Skeletal muscle cell (primary cell): Measurements from ENCODE around the gene PERCC1.

Experiments
- DNase-seq: peaks from one replicate; pipeline ENCODE4 v3.0.0-alpha.2; 2010; ENCODE audit warnings: low read depth
- H3K4me3 ChIP-seq: 2 replicates; pipeline ENCODE4 v1.5.1; 2011; ENCODE audit warnings: low read depth, mild to moderate bottlenecking, control low read depth, low read length, moderate library complexity

The PERCC1 gene

DNA sequence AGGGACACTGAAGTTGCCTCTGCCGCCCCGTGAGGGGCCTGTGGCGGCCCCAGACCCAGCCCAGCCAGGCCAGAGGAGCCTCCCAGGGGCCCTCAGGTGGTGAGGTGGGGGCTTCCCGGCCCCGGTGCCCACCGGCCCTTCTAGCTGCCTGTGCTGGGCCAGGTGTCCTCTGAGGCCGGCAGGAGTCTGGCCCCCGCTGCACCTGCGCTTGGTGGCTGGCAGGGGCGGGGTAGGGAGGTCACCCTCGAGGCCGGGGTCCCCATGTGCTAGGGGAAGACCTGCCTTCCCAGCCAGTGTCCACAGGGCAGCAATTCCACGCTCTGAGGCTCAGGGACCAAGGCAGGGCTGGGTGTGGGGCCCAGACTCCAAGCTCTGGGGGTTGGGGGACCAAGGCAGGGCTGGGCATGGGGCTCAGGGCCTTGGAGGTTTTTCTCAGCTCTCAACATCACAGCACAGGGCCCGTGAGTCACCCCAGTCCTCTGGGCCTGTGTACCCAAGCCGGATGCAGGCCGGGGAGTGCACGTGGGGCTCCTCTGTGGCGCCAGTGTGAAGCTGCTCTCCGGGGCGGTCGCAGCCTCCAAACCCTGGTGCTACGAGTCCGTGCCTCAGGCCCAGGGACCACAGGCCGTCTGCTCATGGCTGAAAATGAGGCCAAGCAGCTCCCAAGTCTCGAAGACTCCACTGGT, 14.8 kb downstream of the PERCC1 start:
- H3K4me3 ChIP-seq: no peak overlapping the region
- no peak for DNase-seq

DNA sequence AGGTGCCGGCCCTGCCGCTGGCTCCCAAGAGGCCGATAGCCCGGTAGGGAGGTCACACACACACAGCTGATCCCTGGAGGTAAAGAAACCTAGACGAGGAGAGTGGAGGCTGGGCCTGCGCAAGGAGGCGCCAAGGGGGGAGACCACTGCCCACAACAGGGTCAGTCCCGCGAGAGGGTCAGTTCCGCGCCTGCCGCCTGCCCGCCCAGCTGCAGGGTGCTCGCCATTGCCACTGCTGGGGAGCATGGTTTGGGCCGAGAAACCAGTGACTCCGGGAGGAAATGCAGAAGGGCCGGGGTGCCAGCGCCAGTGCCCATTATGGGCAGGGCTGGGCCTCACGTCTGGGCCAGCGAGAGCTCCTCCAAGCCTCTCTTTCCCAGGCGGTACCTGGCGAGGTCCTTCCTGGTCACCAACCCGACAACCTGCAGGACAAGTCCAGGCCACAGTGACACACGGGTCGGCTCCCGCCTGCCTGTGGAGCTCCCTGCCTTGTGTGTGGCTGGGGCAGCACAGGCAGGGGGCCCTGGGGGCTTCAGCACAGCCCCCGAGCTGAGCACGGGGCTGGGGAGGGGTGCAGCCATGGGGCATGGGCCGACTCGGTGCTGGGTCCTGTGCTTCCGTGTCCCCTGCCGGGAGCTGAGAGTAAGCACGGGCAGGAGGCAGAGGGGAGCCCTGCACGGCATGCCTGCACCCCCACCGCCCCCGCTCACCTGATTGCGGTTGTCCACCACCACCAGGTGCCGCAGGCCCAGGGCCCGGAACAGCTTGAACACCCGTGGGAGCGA, 15.6 kb downstream of the PERCC1 start:
- no peak overlapping the region for H3K4me3 ChIP-seq
- no peak for DNase-seq

- DNase-seq: no peak
- H3K4me3 ChIP-seq: no peak overlapping the region
Measured at GRCh38 chr16:1447965-1448364, 17.1 kb downstream of the PERCC1 start.

DNA sequence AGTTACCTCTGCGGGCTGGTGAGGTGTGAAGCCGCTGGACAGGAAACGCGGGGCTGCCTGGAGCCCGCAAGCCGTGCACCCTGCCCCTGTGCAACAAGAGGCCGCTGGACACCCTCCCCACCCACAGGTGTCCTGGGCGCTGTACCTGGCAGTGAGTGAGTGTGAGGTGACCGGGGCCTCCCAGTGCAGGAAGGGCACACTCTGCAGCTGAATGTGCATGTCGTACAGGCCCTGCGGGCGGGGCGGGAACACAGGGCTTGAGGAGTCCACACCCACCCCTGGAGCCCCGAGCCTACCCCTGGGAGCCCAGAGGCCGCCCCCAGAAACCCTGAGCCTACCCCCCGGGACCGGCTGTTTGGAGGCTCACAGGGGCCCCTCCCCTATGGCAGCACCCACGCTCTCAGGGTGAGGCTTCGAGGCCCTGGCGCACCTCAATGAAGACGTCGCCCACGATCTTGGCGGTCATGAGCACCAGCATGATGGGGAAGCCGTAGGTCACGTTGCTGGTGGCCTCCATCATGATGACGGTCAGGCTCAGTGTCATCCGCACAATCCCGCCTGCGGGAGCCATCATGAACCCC, 17.7 kb downstream of the PERCC1 start:
- no peak for DNase-seq
- no peak overlapping the region for H3K4me3 ChIP-seq

DNA sequence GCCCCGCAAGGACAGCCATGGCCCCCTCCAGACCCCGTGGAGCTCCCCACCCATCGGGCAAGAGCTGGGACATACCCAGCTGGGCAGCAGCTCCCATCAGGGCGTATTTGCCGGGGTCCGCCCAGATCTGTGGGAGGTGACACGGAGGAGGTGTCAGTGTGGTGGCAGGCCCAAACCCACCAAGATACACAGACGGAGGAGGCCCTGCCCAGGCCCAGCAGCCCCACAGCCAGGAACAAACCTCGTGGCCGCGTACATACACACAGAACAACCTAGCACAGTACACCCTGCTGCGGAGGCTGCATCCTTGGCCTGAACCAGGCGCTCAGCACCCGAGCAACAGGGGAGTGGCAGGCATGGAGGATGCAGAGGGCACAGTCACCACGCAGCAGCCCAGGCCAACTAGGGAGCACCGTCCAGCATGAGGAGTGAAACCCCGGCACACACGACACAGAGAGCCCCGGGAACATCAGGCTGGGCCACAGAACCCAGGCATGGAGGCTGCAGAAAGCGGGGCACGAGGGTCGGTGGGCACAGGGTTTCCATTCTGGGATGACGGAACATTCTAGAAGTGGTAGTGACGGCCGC, 18.4 kb downstream of the PERCC1 start:
- no peak for DNase-seq
- H3K4me3 ChIP-seq: no peak overlapping the region

GRCh38 chr16:1450218-1450617, 19.3 kb downstream of the PERCC1 start:
- no peak for DNase-seq
- no peak overlapping the region for H3K4me3 ChIP-seq

GRCh38 chr16:1450841-1451240, 20.0 kb downstream of the PERCC1 start:
- no peak overlapping the region for H3K4me3 ChIP-seq
- DNase-seq: no peak

- no peak for DNase-seq
- H3K4me3 ChIP-seq: no peak overlapping the region
Measured at GRCh38 chr16:1451702-1452392, 21.0 kb downstream of the PERCC1 start.

GRCh38 chr16:1452530-1452929, 21.7 kb downstream of the PERCC1 start:
- no peak overlapping the region for H3K4me3 ChIP-seq
- no peak for DNase-seq

DNA sequence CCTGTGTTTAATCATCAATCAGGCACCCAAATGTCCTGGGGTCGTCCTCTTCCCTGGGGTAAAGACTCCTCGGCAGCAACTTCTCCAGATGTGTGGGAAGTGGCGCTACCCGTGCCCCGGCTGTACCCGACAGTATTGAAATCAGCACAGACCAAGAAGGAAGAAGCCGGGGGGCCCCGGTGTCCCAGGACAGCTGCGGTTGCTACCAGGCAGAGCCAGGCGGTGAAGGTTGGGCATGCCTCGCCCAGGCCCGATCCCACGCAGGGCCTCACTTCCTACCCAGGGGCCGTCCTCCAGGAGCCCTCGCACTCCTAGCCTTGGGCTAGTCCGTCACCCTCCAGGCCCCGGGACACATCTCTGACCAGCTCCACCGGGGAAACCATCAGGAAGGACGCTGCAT, 22.4 kb downstream of the PERCC1 start:
- H3K4me3 ChIP-seq: no peak overlapping the region
- DNase-seq: no peak

DNA sequence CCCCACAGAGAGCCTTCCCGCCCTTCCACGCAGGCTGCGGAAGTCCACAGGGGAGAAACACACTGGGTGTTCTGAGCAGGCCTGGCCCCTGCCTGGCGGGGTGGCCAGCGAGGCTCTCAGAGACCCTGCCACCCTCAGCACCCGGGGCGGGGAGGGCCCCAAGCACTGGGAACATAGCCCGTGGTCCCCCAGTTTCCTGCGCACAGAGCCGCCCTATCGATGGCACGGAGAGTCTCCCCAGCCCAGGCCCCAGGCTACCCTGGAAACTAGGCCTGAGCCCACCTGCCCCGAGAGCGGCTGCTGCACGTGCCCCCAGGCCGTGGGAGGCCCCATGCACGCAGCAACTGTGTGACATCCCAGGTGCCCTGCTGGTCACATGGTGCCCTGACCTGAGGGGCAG, 23.7 kb downstream of the PERCC1 start:
- H3K4me3 ChIP-seq: no peak overlapping the region
- DNase-seq: no peak

GRCh38 chr16:1455190-1456171, 24.6 kb downstream of the PERCC1 start:
- no peak for DNase-seq
- H3K4me3 ChIP-seq: no peak overlapping the region

DNA sequence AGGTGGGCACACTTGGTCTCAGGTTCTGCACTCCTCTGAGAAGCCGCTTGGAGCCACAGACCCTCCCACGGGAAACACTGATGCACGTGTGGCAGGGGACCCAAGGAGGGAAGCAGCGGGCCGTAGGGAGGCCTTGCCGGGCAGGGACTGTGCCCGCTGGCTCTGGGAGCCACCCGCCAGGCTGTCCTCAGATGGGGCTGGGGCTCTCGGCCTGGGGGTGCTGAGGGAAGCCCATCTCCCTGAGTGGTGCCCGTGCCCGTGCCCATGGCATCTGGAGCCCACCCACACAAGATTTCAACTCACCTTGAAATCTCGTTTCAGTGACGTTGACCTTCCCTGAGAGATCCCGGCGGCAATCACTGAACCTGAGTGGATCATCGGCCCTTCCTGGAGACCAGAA, 26.1 kb downstream of the PERCC1 start:
- DNase-seq: no peak
- no peak overlapping the region for H3K4me3 ChIP-seq

- H3K4me3 ChIP-seq: no peak overlapping the region
- no peak for DNase-seq
Measured at GRCh38 chr16:1457489-1458245, 26.8 kb downstream of the PERCC1 start.

DNA sequence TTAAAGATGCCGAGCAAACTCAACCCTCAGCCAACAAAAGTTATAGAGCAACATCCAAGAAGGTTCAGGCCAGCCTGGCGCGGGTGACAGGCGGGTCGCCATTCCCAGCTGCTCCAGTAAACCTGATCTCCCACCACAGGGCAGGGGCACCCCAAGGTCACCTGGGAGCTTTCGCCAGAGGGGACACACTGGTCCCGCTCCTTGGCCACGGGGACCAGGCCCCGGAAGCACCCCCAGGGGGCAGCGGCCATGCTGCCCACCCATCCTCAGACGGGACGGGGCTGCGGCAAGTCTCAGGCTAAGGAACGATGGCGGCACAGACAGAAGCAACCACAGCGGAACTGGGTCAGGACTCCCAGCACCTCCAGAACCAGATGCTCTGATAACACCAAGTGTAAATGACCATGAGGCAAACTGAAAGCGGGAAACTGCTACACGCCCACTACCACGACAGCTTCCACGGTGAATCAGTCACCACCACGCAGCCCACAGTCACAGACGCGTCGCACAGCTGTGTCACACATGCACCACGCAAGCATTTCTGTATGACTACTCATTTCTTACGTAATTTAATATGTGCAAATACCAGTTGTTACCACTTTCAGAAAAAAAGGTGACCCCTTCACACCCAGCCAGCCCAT, 27.6 kb downstream of the PERCC1 start:
- H3K4me3 ChIP-seq: no peak overlapping the region
- peak; percentile 16 for DNase-seq

- no peak for DNase-seq
- no peak overlapping the region for H3K4me3 ChIP-seq
Measured at GRCh38 chr16:1458977-1459341, 28.1 kb downstream of the PERCC1 start.

- H3K4me3 ChIP-seq: no peak overlapping the region
Measured at GRCh38 chr16:1459967-1460366, 29.1 kb downstream of the PERCC1 start.

More at GRCh38 chr16:1459967-1460366, 29.1 kb downstream of the PERCC1 start:
- DNase-seq: no peak
